Esophagus squamous epithelium (tissue), 4 donors: ENCODE results near the gene SDK2.

Experiments used
- CTCF ChIP-seq, 6 experiments: fragments of 450-650 bp in 4 of 6; fragments of 200-600 bp in 2 of 6; sonication (generic) in 2 of 6; IDR thresholded peaks; one replicate each; pipeline ENCODE4 v1.5.1; 2016 to 2019; ENCODE audit warnings: antibody characterized with exemption in 6 of 6, mild to moderate bottlenecking in 4 of 6, moderate library complexity in 4 of 6
- POLR2A ChIP-seq, 4 donors: fragments of 450-650 bp; IDR thresholded peaks; one replicate each; pipeline ENCODE4 v1.6.1; 2017; ENCODE audit warnings: antibody characterized with exemption in 4 of 4, mild to moderate bottlenecking in 4 of 4, moderate library complexity in 3 of 4

DNA sequence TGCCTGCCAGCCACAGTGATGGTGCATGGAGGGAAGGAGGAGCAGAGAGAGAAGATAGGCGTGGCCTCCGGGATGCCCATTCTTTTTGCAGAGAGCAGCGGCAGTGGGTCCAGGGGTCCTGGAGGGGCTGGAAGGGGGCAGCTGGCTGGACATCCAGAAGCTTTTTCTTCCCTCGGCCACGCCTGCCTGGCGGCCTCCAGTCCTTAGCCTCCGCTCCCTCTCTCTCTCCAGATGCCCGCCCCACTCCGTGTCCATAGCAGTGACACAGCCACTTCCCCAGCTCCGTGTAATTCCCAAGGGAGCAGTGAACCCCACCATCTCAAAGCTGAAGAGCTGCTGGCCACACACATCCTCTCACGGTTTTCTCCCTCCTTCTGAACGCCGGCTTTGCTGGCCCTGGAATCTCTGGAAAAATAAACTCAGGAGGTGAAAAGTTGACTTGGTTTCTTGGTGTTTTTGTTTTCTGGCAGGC lies 306.2 kb downstream of the SDK2 start:
- TF ChIP-seq POLR2A (IDR thresholded peaks at IDR 0.05) (no peak), CTCF (IDR thresholded peaks at IDR 0.05) (no peak)
